ENCODE data around the gene LTBR.
"Not testable (repeated sequence)": the region's sequence is repeated elsewhere in the genome, so short reads cannot be mapped to it uniquely, and the experiment has no call there.

Gene LTBR

DNA sequence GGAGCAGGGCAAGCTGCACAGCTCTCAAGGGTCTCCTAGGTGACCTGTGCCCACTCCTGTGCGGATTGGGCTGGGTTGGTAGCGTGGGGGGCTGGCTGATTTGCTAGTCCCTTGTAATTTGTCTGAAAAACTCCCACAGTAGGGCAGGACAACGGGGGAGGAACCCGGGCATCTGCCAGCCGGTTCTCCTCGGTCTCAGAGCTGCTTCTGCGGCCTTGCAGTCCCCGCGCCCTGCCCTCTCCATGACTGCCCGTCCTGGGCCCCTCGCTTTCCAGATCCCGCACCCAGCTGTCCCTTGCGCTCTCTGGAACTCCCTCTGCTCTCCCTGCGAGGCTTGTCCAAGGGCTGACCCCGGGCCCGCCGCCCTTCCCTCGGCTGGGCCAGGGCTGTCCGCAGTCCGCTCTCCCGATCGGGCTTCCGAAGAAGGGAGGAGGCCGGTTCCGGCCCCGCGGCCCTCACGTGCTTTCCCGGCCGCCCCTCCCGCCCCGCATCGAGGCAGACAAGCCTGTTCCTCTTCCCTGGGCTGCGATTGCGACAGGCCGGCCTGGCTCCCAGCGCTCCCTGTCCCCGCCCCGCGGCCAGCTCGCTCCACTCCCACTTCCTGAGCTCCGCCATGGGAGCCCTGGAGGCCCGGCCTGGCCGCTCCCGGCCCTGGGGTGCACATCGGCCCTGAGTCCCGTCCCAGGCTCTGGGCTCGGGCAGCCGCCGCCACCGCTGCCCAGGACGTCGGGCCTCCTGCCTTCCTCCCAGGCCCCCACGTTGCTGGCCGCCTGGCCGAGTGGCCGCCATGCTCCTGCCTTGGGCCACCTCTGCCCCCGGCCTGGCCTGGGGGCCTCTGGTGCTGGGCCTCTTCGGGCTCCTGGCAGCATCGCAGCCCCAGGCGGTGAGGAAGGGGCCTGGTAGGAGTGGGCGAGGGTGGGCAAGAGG lies at the start of gene LTBR:
Gene LTBR (plus strand): TSS at position 591 of the 927 bp plus-strand sequence. CDS start 197 bp downstream, at position 788.
- no peak for DNase-seq

DNA sequence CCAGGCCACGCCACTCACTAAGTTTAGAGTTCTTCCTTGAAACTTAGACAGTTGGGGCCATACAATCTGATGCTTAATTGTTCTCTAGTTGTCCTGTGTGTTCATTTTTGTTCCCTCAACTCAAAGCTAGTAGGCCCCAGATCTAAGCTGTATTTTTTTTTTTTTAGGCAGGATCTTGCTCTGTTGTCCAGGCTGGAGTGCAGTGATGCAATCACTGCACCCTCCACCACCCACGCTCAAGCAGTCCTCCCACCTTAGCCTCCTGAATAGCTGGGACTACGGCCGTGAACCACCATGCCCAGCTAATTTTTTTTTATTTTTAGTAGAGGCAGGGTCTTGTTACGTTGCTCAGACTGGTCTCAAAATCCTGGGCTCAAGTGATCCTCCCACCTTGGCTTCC lies 49.6 kb upstream of the LTBR start:
- no peak for DNase-seq

DNA sequence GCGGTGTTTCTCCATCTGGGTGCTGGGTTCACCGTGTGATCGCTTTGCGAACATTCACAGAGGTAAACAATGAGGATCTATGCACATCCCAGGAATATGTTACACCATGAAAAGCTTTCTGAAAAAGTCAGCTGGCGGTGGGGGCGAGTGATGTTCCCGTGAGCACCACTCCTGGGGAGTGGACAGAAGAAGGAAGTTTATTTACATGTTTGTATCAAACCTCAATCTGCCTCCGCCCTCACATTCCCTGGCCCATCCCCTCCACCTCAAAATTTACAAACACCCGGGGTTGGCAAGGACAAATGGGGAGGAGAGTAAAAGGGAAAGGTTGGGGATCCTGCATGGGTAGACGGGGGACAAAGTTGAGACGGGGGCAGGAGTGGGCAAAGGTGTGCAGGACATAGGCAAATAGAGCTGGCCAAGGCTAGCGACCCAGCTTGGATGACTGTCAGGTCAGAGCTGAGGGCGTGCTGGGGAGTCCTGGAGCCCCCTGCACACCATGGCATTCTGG lies 49.0 kb upstream of the LTBR start:
- DNase-seq: no peak

DNA sequence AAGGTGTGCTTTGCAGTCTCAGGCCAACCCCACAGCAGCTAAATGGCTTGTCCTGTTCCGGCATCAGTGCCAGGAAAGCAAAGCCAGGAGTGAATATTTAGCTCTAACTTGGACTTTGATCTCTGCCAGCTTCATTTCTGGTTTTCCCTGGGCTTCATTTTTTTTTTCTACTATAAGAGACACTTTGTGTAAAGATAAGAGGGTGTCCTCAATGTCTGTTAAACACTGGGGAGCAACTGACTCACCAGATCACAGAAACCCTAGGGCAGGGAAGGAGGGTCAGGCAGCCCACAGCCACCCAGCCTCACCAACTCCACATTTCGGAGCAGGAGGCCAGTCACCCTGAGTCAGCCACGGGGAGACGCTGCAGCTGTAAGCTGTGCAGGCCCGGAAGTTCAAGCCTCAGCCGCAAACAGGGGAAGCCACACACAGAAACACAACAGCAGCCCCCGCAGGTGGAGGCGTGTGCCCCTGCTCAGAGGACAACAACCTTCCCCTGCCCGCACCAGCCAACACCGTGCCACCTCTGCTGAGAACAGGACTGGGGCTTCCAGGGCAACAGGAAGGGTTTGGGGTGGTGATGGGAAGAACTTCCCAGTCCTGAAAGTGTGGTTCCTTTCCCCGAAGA lies 48.4 kb upstream of the LTBR start:
- DNase-seq: peak; percentile 91

DNA sequence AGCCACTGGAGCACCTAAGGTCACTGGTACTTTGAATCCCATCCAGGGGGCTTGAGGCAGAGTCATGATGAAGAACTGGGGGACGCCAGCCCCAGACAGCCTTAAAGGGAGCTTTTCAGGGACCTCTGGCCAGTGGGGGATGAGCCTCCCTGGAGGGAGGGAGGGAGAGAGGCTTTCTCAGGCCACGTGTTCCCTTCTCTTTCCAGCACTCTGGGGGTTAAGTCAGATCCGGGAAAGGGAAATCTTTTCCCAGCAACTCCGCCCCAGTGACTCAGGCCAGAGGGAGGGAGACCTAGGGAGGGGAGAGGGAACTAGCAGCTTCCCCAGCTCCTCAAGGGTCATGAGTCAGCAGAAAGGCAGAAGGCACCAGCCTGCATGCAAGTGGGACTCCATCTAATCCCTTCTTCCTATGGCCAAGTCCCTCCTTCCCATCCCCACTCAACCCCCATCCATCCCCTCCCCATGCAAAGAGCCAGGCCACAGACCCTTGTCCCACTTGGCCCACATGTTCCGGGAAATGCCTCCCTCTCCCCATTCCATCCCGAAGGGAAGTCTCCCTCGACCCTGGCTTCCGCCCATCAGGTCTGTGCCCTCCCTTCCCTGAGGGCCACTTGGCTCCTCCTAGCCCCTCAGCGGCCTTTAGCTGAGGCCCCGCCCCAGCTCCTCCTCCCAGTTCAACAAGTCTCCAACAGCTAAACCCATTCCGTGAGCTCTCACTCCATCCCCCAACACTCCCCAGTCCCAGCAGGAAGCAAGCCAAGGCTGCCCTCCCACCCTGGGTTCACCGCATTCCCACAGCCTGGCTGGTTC lies 47.7 kb upstream of the LTBR start:
- DNase-seq: peak; percentile 78

DNA sequence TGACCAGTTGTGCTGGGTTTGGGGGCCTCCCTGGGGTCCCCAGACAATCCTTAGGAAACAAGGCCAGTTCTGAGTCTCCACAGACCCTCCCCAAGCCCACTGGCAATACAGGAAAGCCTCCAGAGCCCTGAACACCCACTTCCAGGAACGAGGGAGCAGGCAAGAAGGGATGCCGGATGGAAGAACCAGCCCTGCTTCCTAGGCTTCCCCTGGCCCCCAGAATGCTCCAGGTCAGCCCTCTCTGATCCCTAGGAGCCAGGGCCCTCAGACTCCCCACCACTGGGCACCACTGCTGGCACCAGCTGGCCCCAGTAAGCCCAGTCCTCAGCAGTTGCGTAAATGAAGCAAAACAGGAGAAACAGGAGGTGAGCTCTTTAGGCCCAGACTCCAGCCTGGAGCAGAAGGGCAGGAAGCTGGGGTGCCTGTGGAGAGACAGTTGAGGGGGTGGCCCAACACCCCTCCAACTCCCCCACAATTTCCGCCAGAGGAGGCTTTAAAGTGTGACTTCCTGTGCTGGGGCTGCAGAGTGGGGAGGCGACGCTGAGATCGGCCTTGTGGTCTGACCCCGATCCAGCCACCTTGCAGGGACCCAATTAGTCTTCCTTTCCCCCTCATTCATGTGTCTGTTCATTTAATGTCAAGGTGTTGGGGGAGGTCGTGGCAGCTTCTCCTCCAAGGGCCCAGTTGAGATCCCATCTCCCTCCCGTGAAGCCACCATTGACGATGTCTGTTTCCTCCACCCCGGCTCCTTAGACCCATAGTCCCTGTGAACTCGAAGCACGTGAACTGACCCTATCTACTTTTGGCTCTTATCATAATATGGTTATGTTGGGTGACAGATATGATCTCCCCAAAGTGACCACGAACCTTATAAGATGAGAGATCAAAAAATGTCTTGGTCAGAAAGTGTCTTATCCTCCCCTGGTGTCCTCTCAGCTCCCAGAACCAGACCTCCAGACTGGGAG lies 46.8 kb upstream of the LTBR start:
- DNase-seq: peak; percentile 65

DNA sequence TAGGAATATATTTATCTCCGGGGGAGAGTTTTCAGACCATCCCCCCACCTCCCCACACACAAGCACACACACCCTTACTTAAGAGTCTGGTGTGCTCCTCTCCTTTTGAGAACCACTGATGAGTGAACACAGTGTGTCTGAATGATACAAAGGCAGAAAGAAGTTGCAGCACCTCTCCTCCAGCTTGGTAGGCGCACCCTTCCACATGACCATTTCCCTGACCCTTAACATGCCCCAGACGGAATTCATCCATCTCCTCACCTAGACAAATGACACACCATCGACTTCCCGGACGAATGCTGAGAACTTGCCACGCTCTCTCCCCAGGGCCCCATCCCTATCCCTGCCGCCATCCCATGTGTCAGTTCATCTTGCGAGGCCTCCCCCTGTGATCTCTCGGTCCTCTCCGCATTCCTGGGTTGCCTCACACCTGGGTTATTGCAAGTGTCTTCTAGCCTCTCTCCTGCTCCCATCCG lies 46.0 kb upstream of the LTBR start:
- no peak for DNase-seq

DNA sequence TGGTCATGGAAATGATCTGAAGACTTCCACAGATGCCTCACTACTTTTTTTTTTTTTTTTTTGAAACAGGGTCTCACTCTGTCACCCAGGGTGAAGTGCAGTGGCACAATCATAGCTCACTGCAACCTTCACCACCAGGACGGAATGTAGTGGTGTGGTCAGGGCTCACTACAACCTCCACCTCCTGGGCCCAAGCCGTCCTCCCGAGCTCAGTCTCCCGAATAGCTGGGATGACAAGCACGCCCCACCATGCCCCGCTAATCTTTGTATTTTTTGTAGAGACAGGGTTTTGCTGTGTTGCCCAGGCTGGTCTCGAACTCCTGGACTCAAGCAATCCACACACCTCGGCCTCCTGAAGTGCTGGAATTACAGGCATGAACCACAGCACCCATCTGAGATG lies 45.4 kb upstream of the LTBR start:
- DNase-seq: not testable (repeated sequence)

DNA sequence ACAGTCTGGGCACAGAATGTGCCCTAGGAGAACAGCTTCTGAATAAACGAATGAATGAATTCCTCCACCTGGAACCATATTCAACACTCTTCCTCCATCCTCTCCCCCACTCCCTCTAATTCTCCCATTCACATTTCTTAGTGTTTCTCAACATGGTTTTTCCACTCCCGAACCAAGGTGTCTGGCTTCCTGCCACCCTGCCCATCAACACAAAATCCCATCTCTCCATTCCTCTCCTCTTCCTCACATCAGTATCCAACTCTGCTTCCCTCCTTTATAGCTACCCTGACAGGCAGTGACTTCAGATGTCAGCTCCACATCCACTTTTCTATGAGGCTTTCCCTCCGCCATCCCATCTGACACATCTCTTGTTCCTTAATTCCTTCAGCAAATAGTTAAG lies 45.0 kb upstream of the LTBR start:
- DNase-seq: no peak

DNA sequence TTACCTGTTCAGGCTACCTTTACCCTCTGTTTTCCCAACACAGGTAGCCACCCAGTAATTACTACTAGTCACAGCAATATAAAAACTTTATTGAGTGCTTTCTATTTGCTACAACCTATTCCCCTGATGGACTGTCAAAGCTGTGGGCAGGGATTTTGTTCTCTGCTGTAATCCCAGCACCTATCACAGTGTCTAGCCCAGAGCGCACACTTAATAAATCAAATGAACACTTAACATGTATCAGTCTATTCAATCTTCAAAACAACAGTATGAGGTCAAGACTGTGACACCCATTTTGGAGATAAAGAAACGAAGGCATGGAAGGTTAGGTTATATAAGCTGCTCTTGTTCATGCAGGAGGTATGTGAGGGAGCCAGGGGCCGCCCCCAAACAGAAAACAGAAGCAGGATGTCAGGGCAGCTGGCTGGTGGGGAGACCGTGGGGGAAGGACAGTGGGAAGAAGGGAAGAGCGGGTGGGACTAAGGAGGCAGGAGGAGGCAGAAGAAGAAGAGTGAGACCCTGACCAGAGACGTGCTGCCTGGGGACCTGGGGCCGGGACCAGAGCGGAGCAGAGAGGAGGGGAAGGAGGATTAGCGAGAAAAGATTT lies 43.8 kb upstream of the LTBR start:
- no peak for DNase-seq

DNA sequence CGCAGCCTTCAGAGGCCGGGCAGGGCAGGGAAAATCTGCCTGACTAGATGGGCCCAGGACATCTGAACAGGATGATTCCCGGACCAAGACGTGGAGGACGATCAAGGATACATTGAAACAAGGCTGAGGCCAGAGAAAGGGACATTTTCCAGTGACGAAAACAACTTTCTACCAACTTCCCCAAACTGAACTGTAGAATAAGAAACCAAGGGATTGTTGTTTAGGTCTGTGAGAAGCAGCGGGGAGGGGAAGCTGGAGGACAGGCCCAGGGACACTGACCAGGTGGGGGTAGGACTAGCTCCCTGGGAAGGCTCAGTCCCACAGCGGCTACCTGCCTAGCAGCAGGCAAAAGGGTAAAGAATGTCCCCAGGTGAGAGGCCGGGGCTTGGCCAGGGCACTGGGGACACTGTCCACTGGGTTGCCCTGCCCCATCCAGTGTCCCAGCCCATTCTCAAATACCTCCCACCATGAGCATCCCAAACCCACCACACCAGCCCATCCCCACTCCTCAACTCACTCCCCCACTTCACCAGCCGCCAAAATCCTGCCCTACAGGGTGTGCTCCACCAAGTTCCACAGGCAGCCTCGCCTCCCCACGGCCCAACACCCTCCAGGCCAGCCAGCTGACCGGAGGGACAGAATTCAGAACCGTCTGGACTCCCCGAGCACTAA lies 43.1 kb upstream of the LTBR start:
- no peak for DNase-seq

DNA sequence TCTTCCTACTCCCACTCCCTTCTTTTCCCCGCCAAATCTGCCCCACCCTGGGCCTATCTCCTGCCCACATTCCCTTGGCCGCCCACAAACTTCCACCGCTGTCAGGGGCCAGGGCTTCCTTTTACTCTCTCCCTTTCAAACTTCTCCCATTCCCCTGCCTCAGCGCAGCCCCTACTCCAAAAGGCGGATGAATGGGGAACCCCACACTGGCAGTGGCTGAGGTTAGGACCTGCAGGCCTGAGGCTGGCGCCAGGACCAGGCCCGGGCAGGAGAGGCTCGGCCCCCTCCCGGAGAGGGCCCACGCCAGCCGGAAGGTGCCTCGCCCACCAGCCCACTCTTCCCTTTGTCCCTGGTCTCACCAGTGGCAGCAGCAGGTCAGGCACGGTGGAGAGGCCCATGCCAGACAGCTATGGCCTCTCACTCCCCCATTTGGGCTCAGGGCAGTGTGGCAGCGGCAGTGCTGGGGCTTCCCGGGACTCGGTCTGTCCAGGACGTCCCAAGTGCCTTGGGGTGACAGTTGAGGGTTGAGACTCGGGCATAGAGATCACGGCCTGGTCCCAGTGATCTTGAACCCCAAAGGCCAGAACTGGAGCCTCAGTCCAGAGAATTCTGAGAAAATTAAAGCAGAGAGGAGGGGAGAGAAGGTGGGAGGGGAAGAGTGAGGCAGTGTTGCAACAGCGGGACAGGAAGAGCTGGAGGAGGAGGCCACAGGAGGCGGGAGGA lies 42.4 kb upstream of the LTBR start, which contains the start of gene TNFRSF1A:
Gene TNFRSF1A (minus strand): TSS at position 660 of the 723 bp plus-strand sequence. CDS start 262 bp downstream, at position 398.
- peak; percentile 64 for DNase-seq

DNA sequence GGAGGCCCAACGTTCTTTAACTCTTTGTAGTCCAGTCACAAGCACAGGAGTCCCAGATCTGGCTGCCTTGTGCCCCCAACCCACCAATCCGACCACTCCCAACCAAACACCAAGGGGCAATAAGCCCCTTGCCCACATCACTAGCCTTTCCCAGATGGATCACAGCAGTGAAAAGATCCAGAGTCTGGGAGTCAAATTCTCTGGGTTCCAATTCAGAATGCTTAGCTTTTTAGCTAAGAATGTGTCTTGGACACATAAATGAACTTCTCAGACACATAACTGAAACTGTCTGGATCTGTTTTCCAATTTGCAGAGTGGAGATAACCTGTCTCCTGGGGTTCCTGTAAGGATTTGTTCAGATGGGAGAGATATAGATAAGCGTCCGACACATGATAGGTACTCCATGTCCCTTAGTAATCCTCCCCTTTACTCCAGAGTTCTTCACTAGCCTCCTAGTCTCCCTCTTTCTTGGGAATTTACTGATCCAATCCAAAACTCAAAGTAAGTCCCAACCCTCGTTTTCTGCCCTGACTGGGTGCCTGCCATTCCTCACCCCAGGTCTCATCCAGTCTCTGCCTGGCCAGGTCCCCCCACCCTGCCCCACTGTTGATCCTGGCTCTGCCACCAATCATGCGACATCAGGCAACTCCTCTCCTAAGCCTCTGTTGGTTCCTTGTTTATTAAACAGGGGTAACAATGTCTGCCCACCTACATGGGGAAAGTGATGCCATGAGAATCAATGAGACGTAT lies 41.6 kb upstream of the LTBR start:
- DNase-seq: no peak

DNA sequence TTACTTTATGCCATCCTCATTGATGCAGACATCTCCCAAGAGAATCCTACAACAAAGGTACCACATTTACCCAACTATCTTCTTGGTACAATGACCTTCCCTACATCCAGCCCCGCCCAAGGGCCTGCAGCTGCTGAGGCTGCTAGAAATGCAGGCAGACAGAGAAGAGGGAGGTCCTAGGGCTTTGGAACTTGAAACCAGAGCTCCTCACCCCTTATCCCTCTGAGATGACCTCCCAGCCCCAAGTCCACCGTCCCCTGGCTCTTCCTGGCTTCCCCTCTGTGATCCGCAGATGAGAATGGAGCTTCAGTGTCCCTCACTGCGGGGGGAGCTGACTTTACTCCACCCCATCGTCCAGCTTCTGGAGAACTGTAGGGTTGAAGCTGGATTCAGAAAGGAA lies 40.4 kb upstream of the LTBR start:
- DNase-seq: no peak

DNA sequence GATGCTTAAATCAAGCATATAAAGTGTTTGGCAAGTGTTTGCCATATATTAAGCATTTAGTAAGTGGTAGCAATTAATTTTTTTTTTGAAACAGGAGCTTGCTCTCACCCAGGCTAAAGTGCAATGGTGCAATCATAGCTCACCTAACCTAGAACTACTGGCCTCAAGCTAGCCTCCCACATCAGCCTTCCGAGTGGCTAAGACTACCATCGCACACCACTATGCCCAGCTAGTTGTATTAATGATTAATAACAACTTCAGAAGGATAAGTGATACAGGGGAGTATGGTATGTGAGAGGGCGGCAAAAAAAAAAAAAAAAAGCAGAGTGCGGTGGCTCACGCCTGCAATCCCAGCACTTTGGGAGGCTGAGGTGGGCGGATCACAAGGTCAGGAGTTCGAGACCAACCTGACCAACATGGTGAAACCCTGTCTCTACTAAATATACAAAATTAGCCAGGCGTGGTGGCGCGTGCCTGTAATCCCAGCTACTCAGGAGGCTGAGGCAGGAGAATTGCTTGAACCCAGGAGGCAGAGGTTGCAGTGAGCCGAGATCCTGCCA lies 39.8 kb upstream of the LTBR start:
- DNase-seq: not testable (repeated sequence)

DNA sequence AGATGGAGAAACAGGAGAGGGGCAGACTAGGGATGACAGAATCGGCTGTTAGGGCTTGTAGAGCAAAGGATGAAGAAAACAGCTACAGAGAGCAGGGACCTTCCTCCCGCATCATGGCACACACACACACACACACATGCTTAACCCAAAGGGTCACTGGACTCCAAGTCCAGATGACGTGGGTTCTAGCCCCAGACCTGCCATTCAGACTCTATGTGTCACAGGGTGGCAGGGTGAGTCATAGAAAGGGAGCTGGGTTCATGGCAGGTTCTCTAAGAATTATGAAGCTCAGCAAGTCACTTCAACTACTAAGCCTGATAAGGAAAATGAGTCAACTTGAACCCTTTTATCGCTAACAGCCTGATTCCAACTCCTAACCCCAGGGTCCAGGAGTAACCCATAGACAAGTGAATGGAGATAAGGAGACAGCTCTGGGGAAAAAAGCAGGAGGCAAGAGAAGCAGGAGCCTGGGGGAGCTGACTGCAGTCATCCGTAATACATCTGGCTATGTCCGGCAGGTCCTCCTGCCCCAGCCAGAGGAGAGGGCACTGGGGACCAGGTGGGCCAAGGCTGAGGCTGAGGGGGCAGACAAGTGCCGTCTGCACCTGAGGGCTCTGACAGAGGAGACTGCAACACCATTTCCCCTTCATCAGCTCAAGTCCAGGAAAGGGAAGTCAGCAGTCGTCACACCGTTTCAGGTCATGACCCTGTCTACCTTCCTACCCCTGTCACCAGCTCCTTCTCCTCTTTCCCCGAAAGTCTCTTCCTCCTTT lies 38.5 kb upstream of the LTBR start:
- peak; percentile 74 for DNase-seq

DNA sequence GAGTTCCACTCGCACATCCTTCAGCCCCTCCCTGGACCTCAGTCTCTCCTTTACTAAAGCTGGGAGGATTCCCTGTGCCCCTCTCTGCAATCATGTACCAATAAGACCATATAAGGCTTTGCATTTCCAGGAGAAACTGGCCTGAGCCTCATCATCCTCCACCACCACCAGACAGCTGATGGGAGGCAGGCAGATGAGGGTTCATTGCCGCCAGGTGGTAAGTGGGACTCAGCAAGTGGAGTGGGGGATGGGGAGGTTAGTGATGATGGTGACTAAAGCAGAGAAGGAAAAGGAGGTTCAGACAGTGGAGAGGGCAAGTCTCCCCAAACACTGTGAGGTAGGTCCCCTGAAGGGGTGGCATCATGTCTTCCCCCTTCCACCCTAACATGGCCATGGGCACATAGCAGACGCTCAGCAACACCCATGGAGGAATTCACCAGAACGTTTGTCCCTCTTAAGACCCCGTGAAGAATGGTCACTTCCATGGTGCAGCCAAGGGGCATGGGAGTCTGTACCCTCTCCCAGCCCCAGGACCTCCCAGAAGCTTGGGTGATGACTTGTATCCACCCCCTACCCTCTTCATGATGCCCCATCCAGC lies 37.6 kb upstream of the LTBR start:
- no peak for DNase-seq

DNA sequence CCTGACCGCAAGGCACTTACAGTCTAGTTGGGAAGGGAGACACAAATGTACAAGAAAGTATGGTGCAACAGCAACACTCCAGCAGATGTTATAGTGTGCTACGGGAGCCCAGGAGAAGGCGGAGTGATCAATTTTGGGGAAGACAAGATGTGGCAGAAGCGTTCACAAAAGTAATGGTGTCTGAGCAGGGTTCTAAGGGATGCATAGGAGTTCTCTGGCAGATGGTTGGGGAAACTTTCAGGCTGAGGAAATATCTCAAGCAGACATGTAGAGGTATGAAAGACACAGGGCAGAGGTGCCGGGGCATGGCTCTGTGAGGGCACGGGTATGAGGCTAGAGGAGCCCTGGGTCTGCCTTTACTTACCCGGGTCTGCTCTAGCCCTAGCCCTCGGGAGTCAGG lies 37.0 kb upstream of the LTBR start:
- DNase-seq: no peak
